Uterus (tissue), 4 donors: ENCODE measurements around the gene VPS9D1. TPM values are rescaled to one million over a fixed set of nuclear protein-coding genes. Genes with fewer than 3 reads are reported as not detected.

ENCODE experiments used
- DNase-seq, 2 donors: peaks; one replicate each; pipeline ENCODE4 v3.0.0-alpha.2; 2019 to 2020
- H3K27ac ChIP-seq, 2 donors: fragments of 200-600 bp; sonication (generic); 1 replicate in 1 of 2; 2 replicates in 1 of 2; pipeline ENCODE4 v1.5.1; 2016 to 2018
- H3K27me3 ChIP-seq, 2 donors: fragments of 200-600 bp; sonication (generic); one replicate each; pipeline ENCODE4 v1.5.1; 2018 to 2019; ENCODE audit warnings: control low read depth in 1 of 2
- H3K36me3 ChIP-seq, 2 donors: fragments of 200-600 bp; sonication (generic); one replicate each; pipeline ENCODE4 v1.5.1; 2019; ENCODE audit warnings: control low read depth in 1 of 2
- H3K4me1 ChIP-seq, 2 donors: fragments of 200-600 bp; sonication (generic); one replicate each; pipeline ENCODE4 v1.5.1; 2018 to 2019; ENCODE audit warnings: control low read depth in 1 of 2
- H3K4me3 ChIP-seq, 2 donors: fragments of 200-600 bp; sonication (generic); 1 replicate in 1 of 2; 2 replicates in 1 of 2; pipeline ENCODE4 v1.5.1; 2018 to 2019; ENCODE audit warnings: mild to moderate bottlenecking in 1 of 2
- H3K9me3 ChIP-seq, 2 donors: fragments of 200-600 bp; sonication (generic); one replicate each; pipeline ENCODE4 v1.5.1; 2019; ENCODE audit warnings: control low read depth in 1 of 2
- CTCF ChIP-seq, 4 experiments: fragments of 200-600 bp in 2 of 4; fragments of 450-650 bp in 2 of 4; sonication (generic) in 2 of 4; IDR thresholded peaks; one replicate each; pipeline ENCODE4 v1.5.1; 2016 to 2019; ENCODE audit warnings: antibody characterized with exemption in 4 of 4, mild to moderate bottlenecking in 2 of 4, moderate library complexity in 1 of 4
- POLR2A ChIP-seq, 2 donors: fragments of 450-650 bp; IDR thresholded peaks; one replicate each; pipeline ENCODE4 v1.6.1; 2016; ENCODE audit warnings: antibody characterized with exemption in 2 of 2, mild to moderate bottlenecking in 1 of 2, moderate library complexity in 1 of 2
- intact Hi-C: fragments of 100-400 bp; cut with DNase I; formaldehyde crosslinking; loops from one replicate; pipeline ENCODE4 v1.15.1; 2023; ENCODE audit warnings: low total_unique reads
- total RNA-seq, 4 donors: library from RNA; depleted of rRNA in 3 of 4; stranded (reverse); fragments of >200 nt in 3 of 4; gene quantifications; one replicate each; pipeline versions ENCODE4 v1.1.0 to v1.2.4, GENCODE V29; 2014 to 2023
- donor health status: DM: yes; HTN: yes; CAD: no.

VPS9D1 gene
- total RNA-seq, 4 donors from 2014 or later = 0.26 to 20.6 (median 8.7) TPM

- Histone ChIP-seq H3K27me3 (no peaks in the 10 kb centered on the region), H3K4me3 (no peak overlapping the region)
Observed at GRCh38 chr16:89761304-89761922, 40.7 kb upstream of the VPS9D1 start.

GRCh38 chr16:89759746-89760340 is 39.1 kb upstream of the VPS9D1 start:
- TF ChIP-seq CTCF (IDR thresholded peaks at IDR 0.05) = no peak
- TF ChIP-seq POLR2A (IDR thresholded peaks at IDR 0.05) = no peak
- Histone ChIP-seq H3K9me3 (no peaks in the 10 kb centered on the region), H3K27me3 (no peaks in the 10 kb centered on the region), H3K4me1 (no peaks in the 10 kb centered on the region), H3K36me3 (no peaks in the 10 kb centered on the region), H3K4me3 (no peak overlapping the region), H3K27ac (no peak overlapping the region)
- intact Hi-C loops = no loop called here
- no peak for DNase-seq

More at GRCh38 chr16:89761304-89761922, 40.7 kb upstream of the VPS9D1 start:
- Histone ChIP-seq H3K4me1 (no peaks in the 10 kb centered on the region), H3K27ac (no peak overlapping the region), H3K9me3 (no peaks in the 10 kb centered on the region), H3K36me3 (no peaks in the 10 kb centered on the region)
- TF ChIP-seq CTCF (IDR thresholded peaks at IDR 0.05) = no peak
- no peak for DNase-seq
- intact Hi-C loops = no loop called here

GRCh38 chr16:89749637-89750036 is 28.9 kb upstream of the VPS9D1 start:
- no peak for DNase-seq
- intact Hi-C loops = no loop called here
- Histone ChIP-seq H3K9me3 (no peaks in the 10 kb centered on the region), H3K36me3 (no peaks in the 10 kb centered on the region), H3K4me3 (no peak overlapping the region), H3K27ac (no peak overlapping the region), H3K4me1 (no peaks in the 10 kb centered on the region), H3K27me3 (no peaks in the 10 kb centered on the region)
- no peak for TF ChIP-seq CTCF (IDR thresholded peaks at IDR 0.05)
- no peak for TF ChIP-seq POLR2A (IDR thresholded peaks at IDR 0.05)

GRCh38 chr16:89748921-89749320 is 28.2 kb upstream of the VPS9D1 start:
- Histone ChIP-seq H3K9me3 (no peaks in the 10 kb centered on the region), H3K4me3 (no peak overlapping the region), H3K27me3 (no peaks in the 10 kb centered on the region), H3K4me1 (no peaks in the 10 kb centered on the region), H3K36me3 (no peaks in the 10 kb centered on the region), H3K27ac (no peak overlapping the region)
- no peak for TF ChIP-seq POLR2A (IDR thresholded peaks at IDR 0.05)
- no peak for TF ChIP-seq CTCF (IDR thresholded peaks at IDR 0.05)
- intact Hi-C loops = no loop called here
- no peak for DNase-seq

- no peak for DNase-seq
- intact Hi-C loops = no loop called here
- Histone ChIP-seq H3K27ac (no peak overlapping the region), H3K4me1 (no peaks in the 10 kb centered on the region), H3K36me3 (no peaks in the 10 kb centered on the region), H3K9me3 (no peaks in the 10 kb centered on the region), H3K4me3 (no peak overlapping the region), H3K27me3 (no peaks in the 10 kb centered on the region)
- TF ChIP-seq CTCF (IDR thresholded peaks at IDR 0.05) (no peak), POLR2A (IDR thresholded peaks at IDR 0.05) (no peak)
Observed at GRCh38 chr16:89748076-89748475, 27.4 kb upstream of the VPS9D1 start.
